Upper lobe of left lung (tissue), 6 donors: Measurements from ENCODE around the gene CLTCL1. TPM values are rescaled to one million over a fixed set of nuclear protein-coding genes. Genes with fewer than 3 reads are reported as not detected.
A peak's percentile ranks its signal among the peaks of the same experiment; 100 is the strongest.

ENCODE experiments used
- ATAC-seq, 2 donors: fragments of 200-7000 bp; cut with Tn5 transposase; one replicate each; pipeline ENCODE4 v1.9.1; 2022; ENCODE audit warnings: mild to moderate bottlenecking in 2 of 2, moderate library complexity in 2 of 2; ENCODE audit not compliant: low FRiP score in 2 of 2
- DNase-seq, 2 donors: peaks; one replicate each; pipeline ENCODE4 v3.0.0-alpha.2; 2019 to 2020
- H3K27ac ChIP-seq, 4 donors: fragments of 200-600 bp; sonication (generic); one replicate each; pipeline ENCODE4 v1.5.1; 2016 to 2019
- H3K27me3 ChIP-seq, 4 donors: fragments of 200-600 bp; sonication (generic); one replicate each; pipeline ENCODE4 v1.5.1; 2017 to 2019
- H3K36me3 ChIP-seq, 4 donors: fragments of 200-600 bp; sonication (generic); one replicate each; pipeline ENCODE4 v1.5.1; 2016 to 2019
- H3K4me1 ChIP-seq, 4 donors: fragments of 200-600 bp; sonication (generic); one replicate each; pipeline ENCODE4 v1.5.1; 2018 to 2019
- H3K4me3 ChIP-seq, 4 donors: fragments of 200-600 bp; sonication (generic); one replicate each; pipeline ENCODE4 v1.5.1; 2017 to 2019; ENCODE audit warnings: mild to moderate bottlenecking in 2 of 4, moderate library complexity in 1 of 4
- H3K9me3 ChIP-seq, 4 donors: fragments of 200-600 bp; sonication (generic); one replicate each; pipeline ENCODE4 v1.5.1; 2018 to 2019
- EP300 ChIP-seq, 4 donors: sonication (generic); formaldehyde crosslinking; IDR thresholded peaks; one replicate each; pipeline ENCODE4 v1.5.1; 2017; ENCODE audit warnings: antibody characterized with exemption in 4 of 4, control low read depth in 2 of 4
- POLR2A ChIP-seq, 4 donors: fragments of 450-650 bp; IDR thresholded peaks; one replicate each; pipeline ENCODE4 v1.5.1; 2016 to 2017; ENCODE audit warnings: antibody characterized with exemption in 4 of 4, mild to moderate bottlenecking in 2 of 4
- POLR2AphosphoS5 ChIP-seq, 2 donors: sonication (generic); formaldehyde crosslinking; IDR thresholded peaks; one replicate each; pipeline ENCODE4 v1.5.1; 2017; ENCODE audit warnings: antibody characterized with exemption in 2 of 2
- WGBS, 2 donors: methylation state at CpG; one replicate each; pipeline ENCODE4 v1.1.5; 2017 to 2018; 5-methylcytosine and 5-hydroxymethylcytosine counted together
- total RNA-seq, 6 donors: library from RNA; depleted of rRNA in 4 of 6; stranded (reverse); fragments of >200 nt in 4 of 6; gene quantifications; one replicate each; pipeline versions ENCODE4 v1.1.0 to v1.2.1, GENCODE V29; 2016 to 2021
- TF ChIP-seq, protein P1 (sequence below), 6 experiments: fragments of 450-650 bp in 4 of 6; fragments of 200-600 bp in 2 of 6; sonication (generic) in 2 of 6; IDR thresholded peaks; one replicate each; pipeline ENCODE4 v1.5.1; 2016 to 2019; ENCODE audit warnings: antibody characterized with exemption in 6 of 6
- donor health status: DM: no; HTN: no; CAD: no; lungs with moderate emphysema.
- donor health status: DM: no; HTN: yes; CAD: no; lungs with severe emphysema.

CLTCL1 gene
- total RNA-seq, 6 donors from 2014 or later: 3.0 to 14.7 (median 6.0) TPM

GRCh38 chr22:19303785-19304184 is 12.3 kb upstream of the CLTCL1 start:
- ATAC-seq (no peak), DNase-seq (no peak)
- WGBS, 2 donors: 73 to 75% methylated on average over 1 of the region's 1 CpG
- no peaks in the 10 kb centered on the region for H3K36me3 ChIP-seq
- TF ChIP-seq POLR2A (IDR thresholded peaks at IDR 0.05) (no peak), POLR2AphosphoS5 (IDR thresholded peaks at IDR 0.05) (no peak), EP300 (IDR thresholded peaks at IDR 0.05) (no peak)
- TF ChIP-seq, protein P1, sequence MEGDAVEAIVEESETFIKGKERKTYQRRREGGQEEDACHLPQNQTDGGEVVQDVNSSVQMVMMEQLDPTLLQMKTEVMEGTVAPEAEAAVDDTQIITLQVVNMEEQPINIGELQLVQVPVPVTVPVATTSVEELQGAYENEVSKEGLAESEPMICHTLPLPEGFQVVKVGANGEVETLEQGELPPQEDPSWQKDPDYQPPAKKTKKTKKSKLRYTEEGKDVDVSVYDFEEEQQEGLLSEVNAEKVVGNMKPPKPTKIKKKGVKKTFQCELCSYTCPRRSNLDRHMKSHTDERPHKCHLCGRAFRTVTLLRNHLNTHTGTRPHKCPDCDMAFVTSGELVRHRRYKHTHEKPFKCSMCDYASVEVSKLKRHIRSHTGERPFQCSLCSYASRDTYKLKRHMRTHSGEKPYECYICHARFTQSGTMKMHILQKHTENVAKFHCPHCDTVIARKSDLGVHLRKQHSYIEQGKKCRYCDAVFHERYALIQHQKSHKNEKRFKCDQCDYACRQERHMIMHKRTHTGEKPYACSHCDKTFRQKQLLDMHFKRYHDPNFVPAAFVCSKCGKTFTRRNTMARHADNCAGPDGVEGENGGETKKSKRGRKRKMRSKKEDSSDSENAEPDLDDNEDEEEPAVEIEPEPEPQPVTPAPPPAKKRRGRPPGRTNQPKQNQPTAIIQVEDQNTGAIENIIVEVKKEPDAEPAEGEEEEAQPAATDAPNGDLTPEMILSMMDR (IDR thresholded peaks at IDR 0.05): no peak
- no peak overlapping the region for H3K27ac ChIP-seq
- H3K4me1 ChIP-seq: no peaks in the 10 kb centered on the region
- no peaks in the 10 kb centered on the region for H3K27me3 ChIP-seq
- no peak overlapping the region for H3K4me3 ChIP-seq
- no peaks in the 10 kb centered on the region for H3K9me3 ChIP-seq

DNA sequence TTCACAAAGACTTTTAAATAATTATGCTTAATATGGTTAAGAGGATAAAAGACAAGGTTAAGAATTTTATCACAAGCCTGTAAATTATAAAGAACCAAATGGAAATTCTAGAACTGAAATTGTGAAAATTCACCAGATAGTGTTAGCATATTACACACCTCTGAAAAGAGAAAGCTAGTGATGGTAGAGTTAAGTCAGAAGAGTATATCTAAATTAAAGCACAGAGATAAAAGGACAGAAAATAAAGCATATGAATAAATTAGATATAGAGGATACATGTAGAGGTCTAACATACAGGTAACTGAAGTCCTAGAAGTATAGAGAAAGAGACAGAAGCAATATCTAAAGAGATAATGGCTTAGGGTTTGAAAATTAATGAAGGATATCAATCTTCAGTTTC is 4.2 kb upstream of the CLTCL1 start:
- Histone ChIP-seq H3K27me3 (no peaks in the 10 kb centered on the region), H3K36me3 (no peaks in the 10 kb centered on the region), H3K9me3 (no peaks in the 10 kb centered on the region), H3K4me3 (no peak overlapping the region), H3K27ac (no peak overlapping the region), H3K4me1 (peaks cover 9 to 18% (median 10%) of the 10 kb centered on the region in 4 donors)
- TF ChIP-seq EP300 (IDR thresholded peaks at IDR 0.05): no peak
- TF ChIP-seq POLR2AphosphoS5 (IDR thresholded peaks at IDR 0.05): no peak
- ATAC-seq: no peak
- DNase-seq: no peak

- Histone ChIP-seq H3K27ac (peak overlapping the region; percentile 61 to 89 (median 74)), H3K4me1 (peaks cover 15 to 25% (median 19%) of the 10 kb centered on the region in 4 donors), H3K36me3 (no peaks in the 10 kb centered on the region), H3K9me3 (no peaks in the 10 kb centered on the region), H3K27me3 (no peaks in the 10 kb centered on the region), H3K4me3 (peak overlapping the region in 3 of 4 donors; percentile 98 to 99 (median 98))
- TF ChIP-seq POLR2AphosphoS5 (IDR thresholded peaks at IDR 0.05): no peak
- no peak for TF ChIP-seq EP300 (IDR thresholded peaks at IDR 0.05)
- TF ChIP-seq POLR2A (IDR thresholded peaks at IDR 0.05): no peak
- TF ChIP-seq, protein P1 (IDR thresholded peaks at IDR 0.05): no peak
- ATAC-seq (peak; percentile 27 to 31), DNase-seq (no peak)
- WGBS, 2 donors: 67% methylated on average over 14 to 22 of the region's 23 CpGs
Observed at GRCh38 chr22:19292458-19293230, 1.1 kb upstream of the CLTCL1 start.

GRCh38 chr22:19291218-19291579 is 320 bp downstream of the CLTCL1 start:
- TF ChIP-seq EP300 (IDR thresholded peaks at IDR 0.05) (no peak), POLR2A (IDR thresholded peaks at IDR 0.05) (peak in 1 of 4 donors; percentile 44)
- Histone ChIP-seq H3K4me1 (peaks cover 15 to 25% (median 19%) of the 10 kb centered on the region in 4 donors), H3K9me3 (no peaks in the 10 kb centered on the region), H3K27ac (peak overlapping the region; percentile 71 to 89 (median 84)), H3K4me3 (peak overlapping the region; percentile 88 to 99 (median 98)), H3K36me3 (no peaks in the 10 kb centered on the region), H3K27me3 (no peaks in the 10 kb centered on the region)
- 1% methylated on average over 13 of the region's 41 CpGs; no CpG with 5 or more reads in 1 of the 2 donors for WGBS, 2 donors
- ATAC-seq: peak in 1 of 2 donors; percentile 62
- DNase-seq: peak; percentile 29 to 90

DNA sequence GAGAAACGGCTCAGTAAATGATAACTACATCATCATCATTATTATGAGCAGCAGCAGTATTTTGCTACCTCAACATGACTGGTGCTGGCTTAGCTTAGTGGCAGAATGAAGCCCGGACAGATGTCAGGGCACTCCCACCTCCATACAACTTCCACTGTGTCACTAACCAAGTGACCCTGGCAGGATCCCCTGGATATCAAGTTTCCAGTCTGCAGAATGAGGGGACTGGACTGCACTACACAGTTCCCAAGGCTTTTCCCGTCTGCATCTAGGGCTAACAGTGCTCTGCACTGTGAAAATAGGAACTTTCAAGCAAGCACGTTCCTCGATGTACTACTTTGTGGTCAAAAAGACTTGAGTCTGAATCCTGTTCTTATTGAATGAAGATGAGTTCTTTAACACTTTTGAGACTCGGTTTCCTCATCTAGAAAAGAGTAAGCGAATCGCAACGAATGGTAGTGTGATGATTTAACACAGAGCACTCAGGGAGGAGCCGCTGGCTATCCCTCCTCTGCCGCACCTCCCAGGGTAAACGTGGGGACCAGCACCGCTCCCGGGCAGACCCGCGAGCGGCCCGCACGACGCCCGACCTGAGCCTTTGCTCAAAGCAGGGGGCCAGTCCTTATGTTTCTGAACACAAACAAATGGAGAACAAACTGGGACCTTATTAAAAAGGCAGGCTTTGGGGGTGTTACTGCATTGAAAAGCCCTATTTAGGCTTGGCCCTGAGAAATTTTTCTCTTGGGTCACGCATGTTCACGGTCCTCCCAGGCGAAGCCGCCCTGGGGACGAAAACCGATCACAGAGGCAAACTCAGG is 910 bp downstream of the CLTCL1 start:
- peak overlapping the region in 2 of 4 donors; percentile 87 to 89 for H3K27ac ChIP-seq
- DNase-seq: peak in 1 of 2 donors; percentile 84
- H3K4me1 ChIP-seq: peaks cover 15 to 25% (median 19%) of the 10 kb centered on the region in 4 donors
- 27 to 36% methylated on average over 14 to 27 of the region's 27 CpGs for WGBS, 2 donors
- peak overlapping the region; percentile 88 to 99 (median 98) for H3K4me3 ChIP-seq
- peak in 1 of 2 donors; percentile 32 for ATAC-seq
- no peaks in the 10 kb centered on the region for H3K9me3 ChIP-seq
- no peaks in the 10 kb centered on the region for H3K36me3 ChIP-seq
- H3K27me3 ChIP-seq: no peaks in the 10 kb centered on the region
- TF ChIP-seq, protein P1 (IDR thresholded peaks at IDR 0.05): no peak
- TF ChIP-seq POLR2AphosphoS5 (IDR thresholded peaks at IDR 0.05) (no peak), POLR2A (IDR thresholded peaks at IDR 0.05) (no peak), EP300 (IDR thresholded peaks at IDR 0.05) (no peak)
